GM18951 (cell line): Measurements from ENCODE around the gene CDIP1.
"Not testable (repeated sequence)": the region's sequence is repeated elsewhere in the genome, so short reads cannot be mapped to it uniquely, and the experiment has no call there.

Source experiments
- POLR2A ChIP-seq: IDR thresholded peaks from 4 replicates; pipeline ENCODE4 v1.6.1; 2011; ENCODE audit warnings: mild to moderate bottlenecking; ENCODE audit not compliant: insufficient read length, insufficient read depth; ENCODE audit errors: extremely low read depth
- in situ Hi-C: fragments of 300-500 bp; cut with MboI; formaldehyde crosslinking; loops from one replicate; pipeline ENCODE4 v1.12.0; 2022; ENCODE audit warnings: low sequenced_read_pairs, mixed read lengths, inconsistent platforms; ENCODE audit not compliant: unreplicated experiment

The CDIP1 gene

GRCh38 chr16:4538350-4539235 lies at the start of gene CDIP1:
CDIP1 (minus strand) TSS chr16:4538773; CDS start chr16:4514130, 24,643 bp downstream.
- peak; percentile 88 for TF ChIP-seq POLR2A
- in situ Hi-C loops: no loop called here

- in situ Hi-C loops: no loop called here
- no peak for TF ChIP-seq POLR2A
Observed at GRCh38 chr16:4586291-4586690, 47.7 kb upstream of the CDIP1 start.

- no peak for TF ChIP-seq POLR2A
- in situ Hi-C loops: no loop called here
Observed at GRCh38 chr16:4583906-4584305, 45.3 kb upstream of the CDIP1 start.

GRCh38 chr16:4580250-4580649 lies 41.7 kb upstream of the CDIP1 start:
- no peak for TF ChIP-seq POLR2A
- in situ Hi-C loops: no loop called here

GRCh38 chr16:4578961-4579530 lies 40.5 kb upstream of the CDIP1 start:
- in situ Hi-C loops: no loop called here
- no peak for TF ChIP-seq POLR2A

GRCh38 chr16:4576008-4576407 lies 37.4 kb upstream of the CDIP1 start:
- no peak for TF ChIP-seq POLR2A
- in situ Hi-C loops: no loop called here

GRCh38 chr16:4574919-4575705 lies 36.5 kb upstream of the CDIP1 start:
- in situ Hi-C loops: no loop called here

GRCh38 chr16:4573926-4574325 lies 35.4 kb upstream of the CDIP1 start:
- in situ Hi-C loops: not testable (repeated sequence)

More at GRCh38 chr16:4574919-4575705, 36.5 kb upstream of the CDIP1 start:
- no peak for TF ChIP-seq POLR2A

- in situ Hi-C loops: no loop called here
- TF ChIP-seq POLR2A: no peak
Observed at GRCh38 chr16:4572715-4573114, 34.1 kb upstream of the CDIP1 start.

- TF ChIP-seq POLR2A: no peak
- in situ Hi-C loops: no loop called here
Observed at GRCh38 chr16:4570688-4571321, 32.2 kb upstream of the CDIP1 start.

- in situ Hi-C loops: no loop called here
- no peak for TF ChIP-seq POLR2A
Observed at GRCh38 chr16:4570086-4570485, 31.5 kb upstream of the CDIP1 start.

GRCh38 chr16:4566144-4566543 lies 27.6 kb upstream of the CDIP1 start:
- in situ Hi-C loops: no loop called here
- TF ChIP-seq POLR2A: no peak

- in situ Hi-C loops: no loop called here
- no peak for TF ChIP-seq POLR2A
Observed at GRCh38 chr16:4564661-4565267, 26.2 kb upstream of the CDIP1 start.
